Stimulated activated CD4-positive, alpha-beta T cell treated with anti-CD3 and anti-CD28 coated beads, Interleukin-1b, Interleukin-23, amount 100 ng/mL, for 48 hours (primary cell): ENCODE data around the gene ANKRD23.
A peak's percentile ranks its signal among the peaks of the same experiment; 100 is the strongest.

Source experiments
- DNase-seq: peaks from one replicate; pipeline ENCODE4 v3.0.0-alpha.2; 2020

Gene ANKRD23

DNA sequence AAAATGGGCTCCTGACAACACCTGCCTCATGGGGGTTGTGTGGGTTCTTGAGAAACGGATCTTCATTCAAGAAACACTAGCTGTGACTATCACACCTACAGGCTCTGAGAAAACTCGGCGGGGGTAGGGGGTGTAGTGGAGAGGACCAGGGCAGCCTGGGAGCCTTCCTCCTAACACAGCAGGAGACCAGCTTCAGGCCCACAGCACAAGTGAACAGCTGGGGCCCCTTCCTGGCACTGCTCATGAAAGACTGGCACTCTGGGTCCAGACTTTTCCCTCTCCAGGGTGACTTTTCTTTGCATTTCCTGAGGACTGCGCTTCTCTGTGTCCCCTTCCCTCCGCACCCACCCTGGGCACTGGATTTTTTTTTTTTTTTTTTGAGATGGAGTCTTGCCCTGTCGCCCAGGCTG lies 33.2 kb upstream of the ANKRD23 start:
- DNase-seq: no peak

DNA sequence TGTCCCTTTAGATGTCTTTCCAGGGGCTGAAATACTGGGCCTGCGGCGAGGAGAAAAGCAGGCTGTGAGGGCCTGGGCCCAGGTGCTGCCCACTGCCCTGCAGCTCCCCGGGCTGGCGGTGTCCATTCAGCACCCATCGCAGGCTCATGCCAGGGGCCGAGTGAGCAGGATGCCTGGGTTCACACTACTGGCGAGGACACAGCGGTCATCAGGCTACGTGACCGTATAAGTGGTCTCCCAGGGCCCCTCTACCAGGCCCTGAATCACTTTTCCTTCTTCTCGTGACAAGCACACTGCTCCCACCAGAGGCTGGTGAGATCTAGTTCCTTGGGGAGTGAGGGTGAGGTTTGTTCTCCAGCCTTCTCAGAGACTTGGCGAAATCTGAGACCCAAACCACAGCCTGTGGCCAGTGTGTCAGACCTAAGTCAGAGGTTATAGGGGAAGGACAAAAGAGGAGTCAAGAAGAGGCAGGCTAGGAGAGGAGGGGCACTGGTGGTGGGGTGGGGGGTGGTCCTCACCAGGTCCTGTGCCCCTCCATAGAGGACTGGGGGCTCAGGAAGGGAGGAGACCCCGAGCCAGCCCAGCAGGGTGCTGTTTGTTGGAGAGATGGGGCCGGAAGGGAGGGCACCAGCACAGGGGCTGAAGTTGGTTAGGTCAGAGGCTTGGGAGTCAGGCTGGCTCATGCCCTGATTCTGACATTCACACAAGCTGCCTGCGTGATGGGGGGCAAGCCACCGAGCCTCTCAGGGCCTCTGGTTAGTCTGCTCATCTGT lies 32.6 kb upstream of the ANKRD23 start:
- no peak for DNase-seq

DNA sequence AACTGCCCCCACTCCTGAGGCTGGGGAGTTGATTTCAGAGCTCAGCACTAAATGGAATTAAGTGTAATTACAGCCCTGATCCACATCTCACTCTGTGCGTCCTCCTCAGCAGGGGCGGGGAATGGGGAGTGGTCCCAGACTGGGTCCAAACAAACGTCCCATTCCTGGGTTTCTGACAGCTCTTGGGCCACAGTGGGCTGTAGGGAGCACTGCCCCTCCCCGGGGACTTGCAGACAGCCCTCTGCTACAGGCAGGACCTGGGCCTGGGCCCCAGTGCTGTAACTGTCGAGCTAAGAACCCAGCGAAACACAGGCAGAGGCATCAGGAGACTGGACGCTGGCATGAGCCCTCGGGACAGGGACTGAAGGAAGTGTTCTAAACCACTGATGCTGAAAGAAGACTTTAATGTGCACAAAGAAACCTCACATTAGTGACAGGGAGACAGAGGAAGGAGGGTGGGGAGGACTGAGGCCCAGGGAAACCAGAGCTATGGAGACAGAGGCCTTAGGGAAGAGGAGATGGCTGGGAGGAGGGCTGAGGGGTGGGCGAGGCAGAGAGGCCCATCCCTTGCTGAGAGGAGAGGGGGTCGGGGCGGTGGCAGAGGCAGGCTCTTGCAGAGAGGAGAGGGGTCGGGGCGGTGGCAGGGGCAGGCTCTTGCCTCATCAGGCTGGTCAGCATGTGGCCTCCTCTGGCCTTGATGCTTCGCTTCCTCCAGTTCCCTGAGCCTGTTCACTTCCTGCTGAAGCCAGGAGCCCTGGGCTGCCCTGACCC lies 31.9 kb upstream of the ANKRD23 start:
- no peak for DNase-seq

DNA sequence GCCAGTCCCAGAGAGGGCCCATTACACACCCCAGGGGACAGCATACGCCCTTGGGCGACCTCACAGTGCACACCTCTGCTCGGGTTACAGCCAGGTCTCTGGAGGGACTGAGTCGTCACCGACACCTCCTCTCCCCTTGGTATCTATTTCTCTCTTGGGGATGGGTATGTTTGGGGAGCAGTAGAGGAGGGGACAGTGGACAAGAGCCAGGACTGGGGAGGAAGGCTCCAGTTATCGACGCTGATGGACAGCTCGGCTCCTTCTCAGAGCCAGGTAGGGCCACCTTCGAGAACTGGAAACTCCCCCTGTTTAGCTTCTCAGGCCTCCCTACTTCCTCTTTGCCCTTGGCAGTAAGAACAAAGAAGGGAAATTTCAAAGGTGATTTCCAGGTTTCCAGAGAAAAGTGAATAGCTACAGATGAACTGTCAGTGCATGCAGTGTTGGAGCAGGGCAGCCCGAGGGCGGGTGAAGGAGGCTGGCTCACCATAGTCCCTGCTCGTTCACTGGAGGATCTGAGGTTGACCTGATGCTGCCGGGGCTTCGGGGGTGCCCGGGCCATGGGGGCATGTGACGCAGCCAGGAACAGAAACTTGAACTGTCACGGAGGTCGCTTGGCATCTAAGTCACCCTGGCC lies 30.5 kb upstream of the ANKRD23 start:
- DNase-seq: peak; percentile 32

DNA sequence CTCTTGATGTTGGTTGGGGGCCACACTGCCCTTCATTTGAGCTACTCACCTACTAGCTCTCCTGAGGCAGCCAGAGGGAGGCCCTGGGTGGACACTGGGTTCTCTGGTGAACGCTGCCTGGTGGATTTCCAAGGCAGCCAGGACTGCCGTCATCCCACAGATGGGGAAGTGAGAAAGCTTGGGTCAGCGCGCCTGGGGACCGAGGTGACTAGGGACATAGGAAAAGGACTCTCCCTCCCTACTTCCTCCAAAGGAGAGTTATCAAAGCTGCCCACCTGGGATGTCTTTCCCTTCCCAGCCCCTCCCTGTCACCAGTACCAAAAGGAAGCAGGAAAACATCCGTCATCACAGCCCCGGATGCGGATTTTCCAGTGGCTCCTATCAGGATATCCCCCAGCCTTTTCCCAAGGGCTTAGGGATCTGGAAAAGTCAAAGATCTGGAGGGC lies 29.9 kb upstream of the ANKRD23 start:
- no peak for DNase-seq

DNA sequence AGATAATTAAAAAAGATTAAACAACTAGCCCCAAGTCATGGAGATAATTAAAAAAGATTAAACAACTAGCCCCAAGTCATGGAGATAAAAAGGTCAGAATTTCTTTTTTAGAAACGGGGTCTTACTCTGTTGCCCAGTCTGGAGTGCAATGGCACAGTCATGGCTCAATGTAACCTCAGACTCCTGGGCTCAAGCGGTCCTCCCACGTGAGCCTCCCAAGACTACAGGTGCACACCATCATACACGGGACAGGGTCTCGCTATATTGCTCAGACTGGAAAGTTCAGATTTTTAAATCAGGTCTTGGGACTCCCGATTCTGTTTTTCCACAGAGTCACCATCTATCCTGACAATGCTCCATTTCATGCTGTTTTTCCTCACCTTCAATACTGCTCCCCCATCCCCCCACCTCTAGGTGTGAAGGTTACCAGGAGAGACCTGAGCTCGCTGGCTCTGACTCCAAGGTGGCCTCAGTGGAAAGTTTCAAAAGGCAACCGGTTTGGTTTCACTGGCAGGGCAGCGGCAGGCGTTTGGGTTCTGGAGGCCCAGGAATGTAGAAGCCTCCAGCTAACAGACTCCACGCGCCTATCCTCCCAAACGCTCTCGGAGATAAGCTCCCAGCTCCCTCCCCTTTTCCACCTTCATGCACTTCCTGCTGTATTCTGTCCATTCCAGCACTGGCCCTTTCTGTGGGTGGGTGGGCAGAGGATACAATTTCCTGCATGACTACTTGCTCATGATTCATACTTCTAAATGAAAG lies 28.9 kb upstream of the ANKRD23 start:
- no peak for DNase-seq

DNA sequence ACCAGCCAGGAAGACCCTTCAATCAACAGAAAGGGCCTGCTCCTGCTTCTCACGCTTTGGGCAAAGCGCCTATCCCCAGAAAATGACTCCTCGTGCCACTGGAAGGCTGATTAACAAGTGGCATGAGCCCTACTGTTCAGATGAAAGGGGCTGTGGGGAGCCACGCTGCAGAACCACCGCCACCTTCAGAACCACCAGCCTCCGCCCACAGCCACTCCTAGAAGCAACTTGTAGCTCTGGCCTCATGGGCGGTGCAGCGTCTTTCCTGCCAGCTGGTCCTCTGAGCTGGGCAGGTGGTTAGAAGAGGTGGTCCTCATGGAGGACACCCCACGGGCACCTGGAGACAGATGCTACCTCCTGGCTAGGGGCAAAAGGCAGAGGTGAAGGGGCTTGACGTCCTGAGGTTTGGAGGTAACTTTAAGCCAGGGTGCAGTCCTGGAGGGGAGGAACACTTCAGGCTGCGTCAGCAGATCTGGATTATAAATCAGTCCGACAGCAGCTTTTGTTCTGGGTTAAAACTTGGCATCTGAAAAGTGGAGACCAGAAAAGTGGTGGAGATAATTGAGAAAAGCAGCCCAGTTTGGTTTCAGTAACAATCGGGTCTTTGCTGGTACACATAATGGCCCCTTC lies 26.9 kb upstream of the ANKRD23 start:
- peak; percentile 47 for DNase-seq

DNA sequence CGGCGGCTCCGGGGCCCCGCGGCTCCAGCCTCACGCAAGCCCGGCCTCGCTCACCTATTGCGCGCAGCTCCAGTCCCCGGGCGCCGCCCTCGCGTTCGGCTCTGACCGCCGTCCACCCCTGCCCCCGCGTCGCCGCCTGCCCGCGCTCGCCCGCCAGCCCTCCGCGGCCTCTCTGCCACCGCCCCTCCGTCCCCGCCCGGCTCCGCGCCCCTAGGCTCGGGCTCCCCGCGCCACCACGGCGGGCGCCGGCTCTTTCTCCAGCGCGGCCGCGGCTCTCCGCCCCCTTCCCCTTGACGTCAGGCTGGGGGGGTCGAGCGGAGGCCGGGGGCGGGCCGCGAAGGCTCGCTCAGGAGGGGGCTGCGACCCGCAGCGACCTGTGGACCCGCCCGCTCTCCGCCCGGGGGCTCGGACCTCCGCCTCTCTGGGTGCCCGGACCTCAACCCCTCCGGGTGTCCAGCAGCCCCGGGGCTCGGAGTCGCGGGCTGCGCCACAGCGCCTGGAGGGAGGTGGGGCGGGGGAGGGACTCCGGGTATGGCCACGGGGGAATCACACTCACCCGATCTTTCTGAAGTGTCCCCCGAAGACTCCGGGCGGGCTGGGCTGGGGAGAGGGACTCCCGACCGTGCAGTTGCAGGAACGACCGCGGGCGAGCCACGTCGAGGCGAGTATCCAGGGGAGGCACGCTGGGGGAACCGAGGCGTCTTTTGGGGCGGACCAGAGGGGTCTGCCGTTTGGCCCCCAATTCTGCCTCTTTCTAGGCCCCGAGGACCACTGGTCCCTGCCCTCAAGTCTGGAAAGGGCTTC lies 26.2 kb upstream of the ANKRD23 start, which contains the start of gene SEMA4C:
TSS of gene SEMA4C (minus strand) at position 259 of the 804 bp plus-strand sequence. CDS start 2,194 bp downstream, outside the sequence.
- no peak for DNase-seq

DNA sequence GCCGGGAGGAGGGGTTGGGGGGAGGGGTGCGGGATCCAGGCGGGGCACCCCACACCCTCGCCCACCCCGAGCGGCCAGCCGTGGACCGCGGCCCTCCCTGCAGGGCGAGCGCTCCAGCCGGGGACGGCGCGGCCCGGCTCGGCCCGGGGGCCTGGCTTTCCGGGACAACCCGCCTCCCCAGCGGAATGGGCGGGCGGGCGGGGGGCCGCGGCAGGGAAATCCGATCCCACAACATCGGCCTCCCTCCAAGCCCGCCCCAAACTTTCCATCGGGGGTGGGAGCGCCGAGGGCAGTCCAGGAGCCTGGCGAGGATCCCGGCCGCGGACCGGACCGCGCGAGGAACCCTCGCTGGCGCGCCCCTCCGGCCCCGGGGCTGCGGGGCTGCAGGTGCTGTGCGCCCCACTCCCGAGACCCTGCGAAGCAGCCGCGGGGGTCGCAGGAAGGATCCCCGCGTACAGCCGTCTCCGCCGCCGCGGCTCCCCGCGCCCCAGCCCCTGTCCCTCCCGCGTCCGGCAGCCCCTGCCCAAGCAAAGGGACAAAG lies 25.5 kb upstream of the ANKRD23 start:
- DNase-seq: no peak

DNA sequence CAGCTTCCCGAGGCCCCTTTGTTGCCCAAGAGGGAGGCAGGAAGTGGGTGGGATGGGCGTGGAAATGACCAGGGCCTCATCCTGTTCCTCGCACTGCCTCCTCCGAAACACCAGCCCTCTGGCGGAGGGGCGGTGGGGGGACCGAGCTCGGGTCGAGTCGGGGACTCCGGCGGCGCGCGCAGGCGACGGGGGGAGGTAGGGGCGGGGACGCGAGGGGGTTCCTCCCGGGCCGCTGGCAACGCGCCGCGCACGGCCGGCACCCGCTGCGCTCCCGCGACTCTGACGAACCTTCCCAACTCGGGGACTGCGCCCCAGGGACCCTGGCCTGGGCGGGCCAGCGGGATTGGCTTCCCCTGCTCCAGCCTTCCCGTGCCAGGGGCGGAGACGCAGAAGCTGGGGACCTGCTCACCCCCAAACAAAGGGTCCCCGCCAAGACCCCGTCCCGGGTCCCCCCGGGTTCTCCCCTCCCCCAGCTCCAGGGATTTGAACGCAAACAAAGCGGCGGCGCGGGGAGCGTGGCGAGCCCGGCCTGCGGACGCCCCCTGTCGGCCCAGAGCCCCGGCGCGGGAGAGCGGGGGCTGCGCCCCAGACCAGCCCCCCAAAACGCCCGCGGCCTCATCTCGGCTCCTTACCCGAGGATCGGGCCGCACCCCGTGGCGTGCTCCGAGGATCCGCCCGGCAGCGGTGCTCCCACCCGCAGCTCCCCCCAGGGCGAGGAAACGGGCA lies 24.9 kb upstream of the ANKRD23 start:
- DNase-seq: peak; percentile 57

DNA sequence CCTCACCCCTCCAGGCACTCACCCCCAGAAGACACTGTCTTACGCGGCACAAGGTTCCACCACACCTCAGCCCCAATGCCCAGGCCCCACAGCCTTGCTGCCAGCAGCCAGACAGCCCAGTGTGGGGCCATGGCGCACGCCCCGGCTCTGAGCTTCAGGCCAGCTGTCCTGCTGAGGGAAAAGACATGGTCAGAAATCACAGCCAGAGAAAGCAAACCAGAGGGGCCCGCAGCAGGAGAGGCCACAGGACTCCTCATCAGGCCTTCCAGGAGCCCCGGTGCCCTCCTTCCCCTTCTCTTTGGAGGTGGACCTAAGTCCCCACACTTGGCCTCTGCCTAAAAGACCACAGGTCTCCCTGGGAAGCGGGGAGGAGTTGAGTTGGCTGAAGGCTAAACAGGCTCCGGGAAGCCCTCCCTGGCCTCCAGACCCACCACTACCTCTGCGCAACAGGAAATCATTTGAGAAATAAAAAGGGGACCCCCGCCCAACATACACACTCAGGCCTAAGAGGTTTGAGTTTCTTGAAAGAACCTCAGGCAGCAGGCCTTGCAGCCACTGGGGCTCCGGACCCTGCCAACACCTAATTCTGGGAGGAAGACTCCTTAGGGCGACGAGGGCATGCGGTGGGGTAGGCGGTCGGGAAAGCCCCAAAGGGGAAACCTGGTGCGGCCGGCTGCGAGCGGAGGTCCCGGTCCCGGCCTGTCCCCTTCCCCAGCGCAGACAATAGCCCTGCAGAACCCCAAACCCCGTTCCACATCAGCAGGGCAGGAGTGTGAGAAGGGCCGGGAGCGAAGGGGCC lies 24.1 kb upstream of the ANKRD23 start:
- peak; percentile 22 for DNase-seq

DNA sequence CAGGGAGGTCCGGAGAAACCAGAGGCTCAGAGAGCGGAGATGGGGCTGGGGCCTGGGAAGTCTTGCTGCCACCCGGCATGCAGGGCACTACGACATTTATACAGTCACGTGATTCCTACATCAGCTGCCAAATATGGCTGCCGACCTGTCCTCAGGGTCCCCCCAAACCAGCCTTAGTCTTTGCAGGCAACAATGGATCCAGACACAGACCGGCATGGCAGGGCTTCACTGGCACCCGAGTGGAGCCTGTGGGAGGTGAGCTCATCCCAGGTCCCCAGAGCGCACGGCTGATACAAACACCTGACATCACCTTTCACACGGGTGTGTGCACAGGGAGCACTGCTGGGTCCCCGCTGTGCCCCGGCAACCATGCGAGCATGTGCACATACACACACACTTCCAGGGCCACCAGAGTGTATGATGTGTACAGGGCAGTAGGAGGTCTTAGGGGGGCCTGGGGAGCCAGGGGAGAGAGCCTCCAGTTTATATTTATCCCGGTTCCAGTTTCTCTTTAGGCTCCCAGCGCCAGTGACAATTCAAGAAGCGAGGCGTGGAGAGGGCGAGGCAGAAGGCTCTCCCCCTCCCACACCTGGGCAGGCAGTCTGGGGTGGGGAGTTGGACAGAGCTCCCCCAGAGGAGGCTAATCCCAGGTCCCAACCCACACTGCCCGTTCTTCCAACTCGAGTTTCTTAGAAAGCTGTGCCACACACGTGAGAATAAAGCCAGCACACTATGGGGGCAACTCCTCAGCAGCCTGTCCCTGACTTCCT lies 23.4 kb upstream of the ANKRD23 start:
- no peak for DNase-seq

DNA sequence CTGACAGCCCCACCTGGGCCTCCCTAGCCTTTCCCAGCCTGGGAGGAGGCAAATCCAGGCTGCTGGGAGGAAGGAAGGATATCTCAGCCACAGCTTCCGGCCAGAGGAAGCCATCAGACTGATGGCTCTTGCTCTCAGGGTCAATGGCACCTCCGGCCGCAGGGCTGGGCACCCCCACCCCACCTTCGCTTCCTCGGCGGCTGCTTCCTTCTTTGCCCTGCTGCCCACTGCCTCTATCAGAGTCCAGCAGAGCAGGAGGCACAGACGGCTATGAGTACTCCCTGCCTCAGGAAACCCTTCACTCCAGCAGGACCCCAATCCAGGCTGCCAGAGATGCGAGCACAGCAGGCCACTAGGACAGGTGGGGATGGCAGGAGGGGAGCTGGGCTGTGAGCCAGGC lies 22.8 kb upstream of the ANKRD23 start:
- DNase-seq: no peak

DNA sequence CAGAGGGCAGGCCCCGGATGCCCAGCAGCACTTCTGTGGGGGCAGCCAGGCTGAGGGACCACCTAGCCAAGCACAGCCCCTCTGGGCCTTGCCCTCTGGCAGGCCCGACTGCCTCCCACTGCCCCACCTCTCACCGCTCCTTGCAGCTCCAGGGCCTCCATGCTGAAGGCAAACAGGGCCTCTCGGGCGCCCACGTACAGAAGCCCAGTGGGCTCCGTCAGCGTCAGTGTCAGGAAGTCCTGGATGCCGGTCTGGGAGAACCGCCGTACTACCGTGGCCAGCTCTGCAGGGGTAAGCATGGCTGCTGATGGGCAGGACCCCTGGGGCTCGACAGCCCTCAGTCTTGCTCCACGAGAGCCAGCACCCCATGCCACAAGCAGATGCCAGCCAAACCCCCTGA lies 22.3 kb upstream of the ANKRD23 start:
- DNase-seq: no peak

DNA sequence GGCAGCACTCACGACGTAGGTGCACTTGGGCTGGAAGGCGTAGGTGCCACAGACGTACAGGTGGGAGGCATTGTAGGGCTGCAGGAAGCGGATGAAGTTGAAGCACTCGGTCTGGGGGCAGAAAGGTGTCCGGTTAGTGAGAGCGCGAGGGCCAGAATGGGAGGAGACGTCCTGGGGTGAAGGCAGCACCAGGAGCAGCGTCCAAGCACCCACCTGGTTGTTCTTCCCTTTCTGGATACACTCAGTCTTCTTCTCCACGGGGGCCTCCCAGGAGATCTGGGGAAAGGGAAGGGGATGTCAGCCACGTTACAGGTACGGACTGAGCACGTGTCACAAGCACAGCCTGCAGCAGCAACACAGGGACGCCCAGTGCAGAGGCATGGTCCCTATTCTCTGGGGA lies 21.8 kb upstream of the ANKRD23 start:
- no peak for DNase-seq

DNA sequence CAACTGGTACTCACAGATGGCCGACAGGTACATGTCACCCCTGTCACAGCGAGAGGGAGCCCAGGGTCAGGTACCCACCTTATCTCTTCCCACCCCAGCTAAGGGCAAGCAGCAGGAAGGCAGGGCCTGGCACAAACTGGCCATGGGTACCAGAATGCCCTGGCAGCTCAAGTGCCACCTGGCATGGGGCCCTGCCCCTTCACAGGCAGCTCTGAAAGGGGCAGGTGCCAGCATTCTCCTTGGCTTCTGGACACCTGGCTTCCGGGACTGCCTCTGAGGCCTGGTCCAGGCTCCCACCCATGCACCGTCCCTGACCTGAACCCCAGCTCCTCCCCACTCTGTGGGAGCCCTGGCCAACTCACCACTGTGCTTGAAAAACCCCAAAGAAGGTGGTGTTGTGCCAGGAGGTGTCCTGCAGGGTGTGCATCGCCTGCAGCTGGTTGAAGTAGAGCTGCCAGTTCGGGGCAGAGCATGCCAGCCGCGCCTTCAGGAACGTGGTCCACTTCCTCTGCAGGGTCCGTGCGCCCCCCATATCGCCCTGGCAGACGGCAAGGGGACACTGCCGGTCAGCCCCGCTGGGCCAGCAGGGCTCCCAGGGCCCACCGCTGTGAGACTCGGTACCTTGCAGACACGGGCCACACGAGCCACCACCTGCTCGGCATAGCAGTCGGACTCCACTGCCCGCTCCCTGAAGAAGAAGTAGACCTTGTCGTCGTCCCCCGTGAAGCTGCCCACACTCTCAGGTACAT lies 20.7 kb upstream of the ANKRD23 start:
- no peak for DNase-seq

DNA sequence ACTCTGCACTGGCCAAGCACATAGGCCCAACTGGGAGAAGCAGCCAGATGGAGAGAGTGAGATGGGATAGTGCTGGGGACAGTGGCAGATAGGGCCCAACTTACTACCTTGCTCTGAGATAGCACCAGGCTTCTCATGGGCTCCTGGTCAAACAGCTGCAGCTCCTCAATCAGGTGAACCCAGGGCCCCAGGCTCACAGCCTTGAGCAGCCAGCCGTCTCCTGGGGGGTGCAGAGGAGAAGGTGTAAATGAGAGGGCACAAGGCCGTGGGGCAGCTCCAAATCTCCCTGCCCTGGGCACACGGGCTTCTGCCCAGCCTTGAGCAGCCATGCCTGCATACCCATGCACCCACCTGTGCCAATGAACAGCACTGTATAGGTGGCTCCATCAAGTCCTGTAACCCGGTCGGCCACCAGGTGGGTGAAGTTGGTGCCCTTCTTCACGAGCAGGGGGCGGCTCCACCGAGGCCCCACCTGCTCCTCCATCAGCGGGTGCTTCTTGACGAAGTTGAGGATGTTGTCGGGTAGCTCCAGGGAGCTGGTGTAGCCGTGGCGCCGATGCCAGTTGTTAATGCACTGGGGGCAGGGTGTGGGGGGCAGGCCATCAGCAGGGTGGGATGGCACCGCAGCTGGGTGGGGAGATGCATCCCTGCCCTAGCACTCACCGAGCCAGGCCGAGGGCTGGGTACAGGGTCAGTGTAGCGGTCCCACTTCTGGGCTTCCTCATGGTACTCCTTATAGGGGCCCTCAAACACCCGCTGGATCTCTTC lies 19.9 kb upstream of the ANKRD23 start:
- DNase-seq: no peak
